Upper lobe of left lung (tissue), 6 donors: ENCODE measurements around the gene XRCC4. TPM values are rescaled to one million over a fixed set of nuclear protein-coding genes. Genes with fewer than 3 reads are reported as not detected.

ENCODE experiments used
- ATAC-seq, 2 donors: fragments of 200-7000 bp; cut with Tn5 transposase; one replicate each; pipeline ENCODE4 v1.9.1; 2022; ENCODE audit warnings: mild to moderate bottlenecking in 2 of 2, moderate library complexity in 2 of 2; ENCODE audit not compliant: low FRiP score in 2 of 2
- DNase-seq, 2 donors: peaks; one replicate each; pipeline ENCODE4 v3.0.0-alpha.2; 2019 to 2020
- H3K27ac ChIP-seq, 4 donors: fragments of 200-600 bp; sonication (generic); one replicate each; pipeline ENCODE4 v1.5.1; 2016 to 2019
- H3K27me3 ChIP-seq, 4 donors: fragments of 200-600 bp; sonication (generic); one replicate each; pipeline ENCODE4 v1.5.1; 2017 to 2019
- H3K36me3 ChIP-seq, 4 donors: fragments of 200-600 bp; sonication (generic); one replicate each; pipeline ENCODE4 v1.5.1; 2016 to 2019
- H3K4me1 ChIP-seq, 4 donors: fragments of 200-600 bp; sonication (generic); one replicate each; pipeline ENCODE4 v1.5.1; 2018 to 2019
- H3K4me3 ChIP-seq, 4 donors: fragments of 200-600 bp; sonication (generic); one replicate each; pipeline ENCODE4 v1.5.1; 2017 to 2019; ENCODE audit warnings: mild to moderate bottlenecking in 2 of 4, moderate library complexity in 1 of 4
- H3K9me3 ChIP-seq, 4 donors: fragments of 200-600 bp; sonication (generic); one replicate each; pipeline ENCODE4 v1.5.1; 2018 to 2019
- EP300 ChIP-seq, 4 donors: sonication (generic); formaldehyde crosslinking; IDR thresholded peaks; one replicate each; pipeline ENCODE4 v1.5.1; 2017; ENCODE audit warnings: antibody characterized with exemption in 4 of 4, control low read depth in 2 of 4
- POLR2A ChIP-seq, 4 donors: fragments of 450-650 bp; IDR thresholded peaks; one replicate each; pipeline ENCODE4 v1.5.1; 2016 to 2017; ENCODE audit warnings: antibody characterized with exemption in 4 of 4, mild to moderate bottlenecking in 2 of 4
- POLR2AphosphoS5 ChIP-seq, 2 donors: sonication (generic); formaldehyde crosslinking; IDR thresholded peaks; one replicate each; pipeline ENCODE4 v1.5.1; 2017; ENCODE audit warnings: antibody characterized with exemption in 2 of 2
- WGBS, 2 donors: methylation state at CpG; one replicate each; pipeline ENCODE4 v1.1.5; 2017 to 2018; 5-methylcytosine and 5-hydroxymethylcytosine counted together
- total RNA-seq, 6 donors: library from RNA; depleted of rRNA in 4 of 6; stranded (reverse); fragments of >200 nt in 4 of 6; gene quantifications; one replicate each; pipeline versions ENCODE4 v1.1.0 to v1.2.1, GENCODE V29; 2016 to 2021
- TF ChIP-seq, protein P1 (sequence below), 6 experiments: fragments of 450-650 bp in 4 of 6; fragments of 200-600 bp in 2 of 6; sonication (generic) in 2 of 6; IDR thresholded peaks; one replicate each; pipeline ENCODE4 v1.5.1; 2016 to 2019; ENCODE audit warnings: antibody characterized with exemption in 6 of 6
- donor health status: DM: no; HTN: no; CAD: no; lungs with moderate emphysema.
- donor health status: DM: no; HTN: yes; CAD: no; lungs with severe emphysema.

XRCC4 gene
- total RNA-seq, 6 donors from 2014 or later, result 4.4 to 11.8 (median 7.7) TPM

DNA sequence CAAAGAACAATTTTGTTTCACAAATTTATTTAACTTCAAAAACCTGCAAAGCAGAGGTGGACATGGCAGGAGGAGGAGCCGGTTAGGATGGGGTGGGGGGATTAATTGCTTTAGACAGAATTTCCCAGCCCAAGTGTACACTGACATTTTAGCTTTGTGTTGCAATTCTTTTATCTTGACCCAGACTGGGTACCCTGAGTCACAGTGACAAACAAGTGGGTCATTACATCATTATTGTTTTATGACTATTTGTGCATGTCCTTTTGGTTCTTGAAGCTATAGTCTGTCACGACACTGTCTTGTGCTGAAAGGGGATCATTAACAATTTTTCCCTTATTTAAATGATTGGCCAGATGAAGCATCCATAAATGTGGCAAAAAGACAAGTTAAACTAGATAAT lies 309.7 kb downstream of the XRCC4 start:
- WGBS, 2 donors, result 86 to 87% methylated on average over 2 of the region's 2 CpGs
- H3K36me3 ChIP-seq, result no peaks in the 10 kb centered on the region

DNA sequence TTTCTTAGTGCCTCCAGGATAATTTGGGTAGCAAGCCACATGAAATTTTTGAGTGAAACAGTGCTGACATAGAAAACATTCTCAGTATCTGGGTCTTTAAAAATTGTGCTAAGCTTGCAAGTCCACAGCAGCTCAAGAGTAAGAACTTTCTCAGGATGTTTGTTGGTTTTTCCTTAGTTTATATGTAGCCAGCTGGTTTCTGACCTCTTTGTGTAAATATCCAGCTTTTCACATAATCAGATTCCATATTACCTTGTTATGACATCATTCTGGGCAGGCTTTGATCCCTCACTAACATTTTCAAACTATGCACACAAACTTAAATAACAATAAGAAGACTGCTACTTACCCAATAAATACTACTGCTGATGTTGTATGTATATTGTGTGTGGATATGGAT lies 311.3 kb downstream of the XRCC4 start:
- no peak for DNase-seq
- Histone ChIP-seq H3K9me3 (no peaks in the 10 kb centered on the region), H3K27ac (no peak overlapping the region), H3K36me3 (no peaks in the 10 kb centered on the region), H3K27me3 (no peaks in the 10 kb centered on the region), H3K4me1 (no peaks in the 10 kb centered on the region), H3K4me3 (no peak overlapping the region)
- ATAC-seq, result no peak
- TF ChIP-seq, protein P1, sequence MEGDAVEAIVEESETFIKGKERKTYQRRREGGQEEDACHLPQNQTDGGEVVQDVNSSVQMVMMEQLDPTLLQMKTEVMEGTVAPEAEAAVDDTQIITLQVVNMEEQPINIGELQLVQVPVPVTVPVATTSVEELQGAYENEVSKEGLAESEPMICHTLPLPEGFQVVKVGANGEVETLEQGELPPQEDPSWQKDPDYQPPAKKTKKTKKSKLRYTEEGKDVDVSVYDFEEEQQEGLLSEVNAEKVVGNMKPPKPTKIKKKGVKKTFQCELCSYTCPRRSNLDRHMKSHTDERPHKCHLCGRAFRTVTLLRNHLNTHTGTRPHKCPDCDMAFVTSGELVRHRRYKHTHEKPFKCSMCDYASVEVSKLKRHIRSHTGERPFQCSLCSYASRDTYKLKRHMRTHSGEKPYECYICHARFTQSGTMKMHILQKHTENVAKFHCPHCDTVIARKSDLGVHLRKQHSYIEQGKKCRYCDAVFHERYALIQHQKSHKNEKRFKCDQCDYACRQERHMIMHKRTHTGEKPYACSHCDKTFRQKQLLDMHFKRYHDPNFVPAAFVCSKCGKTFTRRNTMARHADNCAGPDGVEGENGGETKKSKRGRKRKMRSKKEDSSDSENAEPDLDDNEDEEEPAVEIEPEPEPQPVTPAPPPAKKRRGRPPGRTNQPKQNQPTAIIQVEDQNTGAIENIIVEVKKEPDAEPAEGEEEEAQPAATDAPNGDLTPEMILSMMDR (IDR thresholded peaks at IDR 0.05), result no peak
- TF ChIP-seq POLR2AphosphoS5 (IDR thresholded peaks at IDR 0.05), result no peak
- no peak for TF ChIP-seq POLR2A (IDR thresholded peaks at IDR 0.05)
- TF ChIP-seq EP300 (IDR thresholded peaks at IDR 0.05), result no peak

More for the DNA sequence above, 309.7 kb downstream of the XRCC4 start:
- no peak for DNase-seq
- Histone ChIP-seq H3K27ac (no peak overlapping the region), H3K4me3 (no peak overlapping the region), H3K4me1 (no peaks in the 10 kb centered on the region), H3K9me3 (no peaks in the 10 kb centered on the region), H3K27me3 (no peaks in the 10 kb centered on the region)
- no peak for ATAC-seq
- TF ChIP-seq POLR2AphosphoS5 (IDR thresholded peaks at IDR 0.05), result no peak
- no peak for TF ChIP-seq POLR2A (IDR thresholded peaks at IDR 0.05)
- TF ChIP-seq, protein P1 (IDR thresholded peaks at IDR 0.05), result no peak
- TF ChIP-seq EP300 (IDR thresholded peaks at IDR 0.05), result no peak

DNA sequence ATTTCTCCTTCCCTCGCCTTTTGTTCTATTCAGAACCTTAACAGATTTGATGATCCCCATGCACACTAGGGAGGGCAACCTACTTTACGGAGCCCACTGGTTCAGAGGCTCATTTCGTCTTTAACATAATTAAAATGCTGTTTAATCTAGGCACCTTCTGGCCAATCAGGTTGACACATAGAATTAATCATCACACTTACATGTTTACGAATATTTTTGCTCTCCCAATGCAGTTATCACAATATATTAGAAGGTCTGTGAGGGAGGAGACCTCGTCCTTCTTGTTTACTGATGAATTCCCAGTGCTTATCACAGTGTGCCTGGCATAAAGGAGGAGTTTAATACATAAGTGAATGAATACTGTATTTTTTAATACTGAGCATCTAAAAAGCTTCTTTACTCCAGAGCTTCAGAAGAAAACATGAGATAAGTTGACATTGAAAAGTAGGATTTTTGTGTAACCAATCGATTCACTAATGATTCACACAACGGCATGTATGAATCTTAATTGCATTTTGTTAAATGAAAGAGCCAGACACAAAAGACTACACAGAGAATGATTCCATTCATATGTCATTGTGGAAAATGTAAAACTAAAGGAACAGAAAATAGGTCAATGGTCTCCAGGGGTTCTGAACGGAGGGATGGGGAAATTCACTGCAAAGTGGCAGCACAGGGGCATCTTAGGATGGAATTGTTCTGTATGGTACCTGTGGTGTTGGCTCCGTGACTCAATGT lies 315.6 kb downstream of the XRCC4 start:
- Histone ChIP-seq H3K27me3 (no peaks in the 10 kb centered on the region), H3K4me1 (no peaks in the 10 kb centered on the region), H3K27ac (no peak overlapping the region), H3K4me3 (no peak overlapping the region), H3K36me3 (no peaks in the 10 kb centered on the region), H3K9me3 (no peaks in the 10 kb centered on the region)
- TF ChIP-seq POLR2A (IDR thresholded peaks at IDR 0.05) (no peak), POLR2AphosphoS5 (IDR thresholded peaks at IDR 0.05) (no peak), EP300 (IDR thresholded peaks at IDR 0.05) (no peak)
- no peak for DNase-seq
- WGBS, 2 donors, result 88 to 91% methylated on average over 9 of the region's 9 CpGs
- ATAC-seq, result no peak

- TF ChIP-seq POLR2A (IDR thresholded peaks at IDR 0.05) (no peak), EP300 (IDR thresholded peaks at IDR 0.05) (no peak)
- H3K27ac ChIP-seq, result no peak overlapping the region
- H3K27me3 ChIP-seq, result no peaks in the 10 kb centered on the region
- H3K4me3 ChIP-seq, result no peak overlapping the region
- no peaks in the 10 kb centered on the region for H3K36me3 ChIP-seq
- no peak for DNase-seq
- ATAC-seq, result no peak
- no peaks in the 10 kb centered on the region for H3K4me1 ChIP-seq
- no peaks in the 10 kb centered on the region for H3K9me3 ChIP-seq
- WGBS, 2 donors, result 89% methylated on average over 1 of the region's 1 CpG
These were observed 316.1 kb downstream of the XRCC4 start for GRCh38 chr5:83393504-83393866.

DNA sequence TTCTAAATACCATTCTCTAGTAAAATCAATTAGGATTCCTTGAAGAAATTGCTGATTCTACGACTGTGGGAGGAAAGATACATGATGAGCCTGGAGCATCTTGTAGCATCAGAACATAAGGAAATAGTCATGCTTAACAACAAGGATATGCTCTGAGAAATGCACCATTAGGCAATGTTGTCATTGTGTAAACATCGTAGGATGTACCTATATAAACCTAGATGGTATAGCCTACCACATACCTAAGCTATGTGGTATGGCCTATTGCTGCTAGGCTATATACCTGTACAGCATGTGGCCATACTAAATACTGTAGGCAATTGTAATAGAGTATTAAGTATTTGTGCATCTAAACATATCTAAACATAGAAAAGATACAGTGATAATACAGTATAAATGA lies 316.8 kb downstream of the XRCC4 start:
- ATAC-seq (no peak), DNase-seq (no peak)
- no peaks in the 10 kb centered on the region for H3K36me3 ChIP-seq
- 89 to 93% methylated on average over 2 of the region's 2 CpGs for WGBS, 2 donors
- H3K27me3 ChIP-seq, result no peaks in the 10 kb centered on the region
- no peak overlapping the region for H3K4me3 ChIP-seq
- H3K9me3 ChIP-seq, result no peaks in the 10 kb centered on the region
- TF ChIP-seq EP300 (IDR thresholded peaks at IDR 0.05) (no peak), POLR2A (IDR thresholded peaks at IDR 0.05) (no peak), POLR2AphosphoS5 (IDR thresholded peaks at IDR 0.05) (no peak)
- TF ChIP-seq, protein P1 (IDR thresholded peaks at IDR 0.05), result no peak
- no peaks in the 10 kb centered on the region for H3K4me1 ChIP-seq
- H3K27ac ChIP-seq, result no peak overlapping the region

- TF ChIP-seq, protein P1 (IDR thresholded peaks at IDR 0.05), result no peak
- no peak for TF ChIP-seq POLR2AphosphoS5 (IDR thresholded peaks at IDR 0.05)
- no peak for TF ChIP-seq EP300 (IDR thresholded peaks at IDR 0.05)
- no peak for TF ChIP-seq POLR2A (IDR thresholded peaks at IDR 0.05)
- no peaks in the 10 kb centered on the region for H3K36me3 ChIP-seq
- no peak for ATAC-seq
These were observed 319.3 kb downstream of the XRCC4 start for GRCh38 chr5:83396662-83397061.

More at GRCh38 chr5:83396662-83397061, 319.3 kb downstream of the XRCC4 start:
- WGBS, 2 donors, result 50 to 67% methylated on average over 1 of the region's 1 CpG
- no peak overlapping the region for H3K4me3 ChIP-seq
- no peak overlapping the region for H3K27ac ChIP-seq
- no peak for DNase-seq
- H3K4me1 ChIP-seq, result no peaks in the 10 kb centered on the region
- no peaks in the 10 kb centered on the region for H3K27me3 ChIP-seq
- no peaks in the 10 kb centered on the region for H3K9me3 ChIP-seq
